VCaP (cell line): ENCODE measurements around the gene EPC2.

Experiments
- H3K27ac ChIP-seq: fragments of 450-650 bp; 2 replicates; pipeline ENCODE4 v1.5.1; 2017
- TF ChIP-seq, protein P1 (sequence below): fragments of 450-650 bp; conservative IDR thresholded peaks from 2 replicates; pipeline ENCODE4 v1.5.1; 2017; ENCODE audit warnings: mild to moderate bottlenecking, moderate library complexity

EPC2 gene

DNA sequence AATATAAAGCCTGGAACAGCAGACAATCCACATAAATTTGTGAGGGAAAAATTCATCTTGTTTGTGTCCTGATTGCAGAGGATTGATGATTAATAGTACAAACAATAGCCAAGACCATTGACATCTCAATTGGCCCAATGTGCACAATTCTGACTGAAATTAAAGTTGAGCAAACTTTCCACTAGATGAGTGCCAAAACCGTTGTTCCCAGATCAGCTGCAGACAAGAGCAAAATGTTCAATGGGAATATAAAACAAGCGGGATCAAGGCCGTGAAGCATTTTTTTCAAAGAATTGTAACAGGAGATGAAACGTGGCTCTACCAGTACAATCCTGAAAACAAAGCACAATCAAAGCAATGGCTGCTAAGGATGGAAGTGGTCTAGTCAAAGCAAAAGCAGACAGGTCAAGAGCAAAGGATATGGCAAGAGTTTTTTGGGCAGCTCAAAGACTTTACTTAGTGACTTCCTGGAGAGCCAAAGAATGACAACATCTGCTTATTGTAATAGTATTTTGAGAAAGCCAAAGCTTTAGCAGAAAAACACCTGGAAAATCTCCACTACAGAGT lies 174.6 kb downstream of the EPC2 start:
- TF ChIP-seq, protein P1, sequence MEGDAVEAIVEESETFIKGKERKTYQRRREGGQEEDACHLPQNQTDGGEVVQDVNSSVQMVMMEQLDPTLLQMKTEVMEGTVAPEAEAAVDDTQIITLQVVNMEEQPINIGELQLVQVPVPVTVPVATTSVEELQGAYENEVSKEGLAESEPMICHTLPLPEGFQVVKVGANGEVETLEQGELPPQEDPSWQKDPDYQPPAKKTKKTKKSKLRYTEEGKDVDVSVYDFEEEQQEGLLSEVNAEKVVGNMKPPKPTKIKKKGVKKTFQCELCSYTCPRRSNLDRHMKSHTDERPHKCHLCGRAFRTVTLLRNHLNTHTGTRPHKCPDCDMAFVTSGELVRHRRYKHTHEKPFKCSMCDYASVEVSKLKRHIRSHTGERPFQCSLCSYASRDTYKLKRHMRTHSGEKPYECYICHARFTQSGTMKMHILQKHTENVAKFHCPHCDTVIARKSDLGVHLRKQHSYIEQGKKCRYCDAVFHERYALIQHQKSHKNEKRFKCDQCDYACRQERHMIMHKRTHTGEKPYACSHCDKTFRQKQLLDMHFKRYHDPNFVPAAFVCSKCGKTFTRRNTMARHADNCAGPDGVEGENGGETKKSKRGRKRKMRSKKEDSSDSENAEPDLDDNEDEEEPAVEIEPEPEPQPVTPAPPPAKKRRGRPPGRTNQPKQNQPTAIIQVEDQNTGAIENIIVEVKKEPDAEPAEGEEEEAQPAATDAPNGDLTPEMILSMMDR: no peak
- H3K27ac ChIP-seq: no peak overlapping the region

DNA sequence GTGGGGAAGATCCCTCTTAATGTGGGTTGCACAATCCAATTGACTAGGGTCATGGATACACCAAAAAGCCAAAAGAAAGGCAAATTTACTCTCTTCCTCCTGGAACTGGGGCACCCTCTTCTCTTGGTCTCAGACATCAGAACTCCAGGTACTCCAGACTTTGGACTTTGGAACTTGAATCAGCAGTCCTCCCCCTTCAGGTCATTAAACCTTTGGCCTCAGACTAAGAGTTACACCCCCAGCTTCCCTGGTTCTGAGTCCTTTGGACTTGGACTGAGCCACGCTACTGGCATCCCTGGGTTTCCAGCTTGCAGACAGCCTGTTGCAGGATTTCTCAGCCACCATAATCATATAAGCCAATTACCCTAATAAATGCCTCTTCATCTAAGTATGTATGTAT lies 179.6 kb downstream of the EPC2 start:
- TF ChIP-seq, protein P1: no peak
- H3K27ac ChIP-seq: no peak overlapping the region

DNA sequence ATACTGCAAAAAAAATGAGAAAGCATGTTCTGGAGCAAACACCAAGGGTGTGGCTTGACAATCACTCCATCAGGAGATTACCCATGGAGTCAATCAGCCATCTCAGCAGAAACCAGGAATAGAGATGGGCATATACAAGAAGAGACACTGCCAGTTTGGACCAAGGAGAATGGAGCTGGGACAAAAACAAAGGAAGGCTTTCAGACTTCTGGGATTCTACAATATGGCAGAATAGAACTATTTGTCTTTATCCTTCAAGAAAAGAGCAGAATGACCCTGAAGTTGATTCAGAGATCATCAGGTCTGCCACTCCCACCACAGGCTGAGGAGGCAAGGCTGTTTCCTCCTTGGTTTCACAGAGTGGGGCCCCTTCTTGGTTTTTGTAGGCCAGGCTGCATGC lies 182.2 kb downstream of the EPC2 start:
- TF ChIP-seq, protein P1: no peak

DNA sequence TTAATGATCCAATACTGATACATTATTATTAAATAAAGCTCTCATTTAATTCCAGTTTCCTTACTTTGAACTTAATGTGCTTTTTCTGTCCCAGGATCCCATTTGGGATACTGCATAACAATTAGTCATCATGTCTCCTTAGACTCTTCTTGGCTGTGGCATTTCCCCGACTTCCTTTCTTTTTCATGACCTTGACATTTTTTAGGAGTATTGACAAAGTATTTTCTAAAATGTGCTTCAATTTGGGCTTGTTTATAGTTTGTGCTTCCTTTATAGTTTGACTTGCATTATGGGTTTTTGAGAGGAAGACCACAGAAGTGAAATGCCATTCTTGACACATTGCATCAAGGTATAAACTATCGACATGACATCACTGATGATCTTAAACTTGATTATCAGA lies 184.4 kb downstream of the EPC2 start:
- TF ChIP-seq, protein P1: no peak
- no peak overlapping the region for H3K27ac ChIP-seq

More for the DNA sequence above, 182.2 kb downstream of the EPC2 start:
- no peak overlapping the region for H3K27ac ChIP-seq

DNA sequence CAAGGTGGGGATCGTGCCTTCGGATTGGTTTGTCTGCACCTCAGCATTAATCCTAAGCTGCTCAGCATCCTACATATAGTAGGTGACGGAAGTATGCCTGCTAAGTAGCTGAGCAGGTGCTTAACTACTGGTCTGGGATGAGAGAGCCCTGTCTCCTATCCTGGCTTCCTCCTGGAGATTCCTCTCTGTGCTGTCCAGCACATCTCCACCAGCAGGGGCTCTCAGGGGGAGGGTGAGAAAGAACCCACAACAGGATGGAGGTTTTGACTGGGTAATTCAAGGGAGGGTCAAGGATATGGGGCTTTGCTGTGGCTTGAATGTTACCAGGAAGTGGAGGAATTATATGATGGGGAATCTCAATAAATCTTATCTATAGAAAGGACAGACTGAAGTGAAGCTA lies 185.1 kb downstream of the EPC2 start:
- TF ChIP-seq, protein P1: peak; percentile 31; the same call in 1 of the 2 replicates
- no peak overlapping the region for H3K27ac ChIP-seq

DNA sequence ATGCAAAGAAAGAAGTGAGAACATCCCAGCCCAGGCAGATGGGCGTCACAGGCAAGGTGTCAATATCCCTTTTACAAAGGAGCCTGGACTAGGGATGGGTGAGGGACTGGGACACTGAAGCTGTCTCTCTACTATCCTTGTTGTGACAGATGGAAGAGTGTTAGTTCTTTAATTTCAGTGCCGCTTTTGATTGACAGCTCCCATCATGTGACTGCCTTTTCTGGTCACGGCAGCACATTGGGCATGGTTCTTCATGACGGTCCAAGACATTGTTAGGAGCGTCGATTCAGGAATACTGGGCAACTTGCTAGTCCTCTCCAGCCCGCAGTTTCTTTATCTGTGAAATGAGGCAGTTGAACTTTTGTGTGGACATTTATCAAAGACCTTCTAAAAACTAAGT lies 188.1 kb downstream of the EPC2 start:
- H3K27ac ChIP-seq: no peak overlapping the region
- TF ChIP-seq, protein P1: no peak
